GM12873 (cell line): ENCODE measurements around the gene NRL.

Experiments used
- CTCF ChIP-seq: IDR thresholded peaks from 2 replicates; pipeline ENCODE4 v1.5.1; 2012; ENCODE audit warnings: low read depth, mild to moderate bottlenecking, moderate library complexity, low read length, control low read depth; ENCODE audit not compliant: insufficient read depth; ENCODE audit errors: missing control alignments

NRL gene

GRCh38 chr14:24100197-24100981, 14.4 kb downstream of the NRL start:
- no peak for TF ChIP-seq CTCF

- TF ChIP-seq CTCF = no peak
Measured at GRCh38 chr14:24098927-24099813, 15.6 kb downstream of the NRL start.

GRCh38 chr14:24098229-24098926, 16.4 kb downstream of the NRL start:
- TF ChIP-seq CTCF = no peak

GRCh38 chr14:24096545-24097181, 18.1 kb downstream of the NRL start:
- no peak for TF ChIP-seq CTCF

GRCh38 chr14:24095271-24096068, 19.3 kb downstream of the NRL start:
- TF ChIP-seq CTCF = no peak

- TF ChIP-seq CTCF = no peak
Measured at GRCh38 chr14:24094841-24095270, 19.9 kb downstream of the NRL start.
